ENCODE measurements around the gene KRTAP6-2. TPM values are rescaled to one million over a fixed set of nuclear protein-coding genes. Genes with fewer than 3 reads are reported as not detected.

KRTAP6-2 gene
- total RNA-seq, 4 donors from 2014 or later, result not detected

DNA sequence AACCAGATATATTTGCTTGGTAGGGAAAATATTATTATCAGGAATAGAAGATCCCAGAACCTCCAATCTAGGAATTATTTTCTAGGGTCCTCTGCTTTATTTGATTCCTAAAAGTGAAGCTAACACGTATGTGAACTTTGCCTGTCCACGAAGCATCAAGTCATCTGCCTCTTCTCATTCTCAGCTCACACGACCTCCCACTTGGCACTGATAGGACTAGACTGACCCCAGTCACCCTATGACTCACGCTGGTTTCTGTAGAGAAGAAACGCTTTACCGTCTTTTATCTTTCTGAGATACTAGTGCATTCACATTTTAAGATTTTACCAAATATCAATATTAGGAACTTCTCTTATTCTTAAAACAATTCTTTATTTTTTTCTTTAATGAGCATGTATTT, 35.6 kb downstream of the KRTAP6-2 start:
- Histone ChIP-seq H3K4me1 (no peaks in the 10 kb centered on the region), H3K9me3 (no peaks in the 10 kb centered on the region), H3K27ac (no peak overlapping the region), H3K27me3 (no peaks in the 10 kb centered on the region), H3K4me3 (replicated peaks in 1 of 3) (no peak overlapping the region), H3K36me3 (no peaks in the 10 kb centered on the region)
- 70 to 72% methylated on average over 6 of the region's 6 CpGs for WGBS, 2 donors
- TF ChIP-seq, protein P1, sequence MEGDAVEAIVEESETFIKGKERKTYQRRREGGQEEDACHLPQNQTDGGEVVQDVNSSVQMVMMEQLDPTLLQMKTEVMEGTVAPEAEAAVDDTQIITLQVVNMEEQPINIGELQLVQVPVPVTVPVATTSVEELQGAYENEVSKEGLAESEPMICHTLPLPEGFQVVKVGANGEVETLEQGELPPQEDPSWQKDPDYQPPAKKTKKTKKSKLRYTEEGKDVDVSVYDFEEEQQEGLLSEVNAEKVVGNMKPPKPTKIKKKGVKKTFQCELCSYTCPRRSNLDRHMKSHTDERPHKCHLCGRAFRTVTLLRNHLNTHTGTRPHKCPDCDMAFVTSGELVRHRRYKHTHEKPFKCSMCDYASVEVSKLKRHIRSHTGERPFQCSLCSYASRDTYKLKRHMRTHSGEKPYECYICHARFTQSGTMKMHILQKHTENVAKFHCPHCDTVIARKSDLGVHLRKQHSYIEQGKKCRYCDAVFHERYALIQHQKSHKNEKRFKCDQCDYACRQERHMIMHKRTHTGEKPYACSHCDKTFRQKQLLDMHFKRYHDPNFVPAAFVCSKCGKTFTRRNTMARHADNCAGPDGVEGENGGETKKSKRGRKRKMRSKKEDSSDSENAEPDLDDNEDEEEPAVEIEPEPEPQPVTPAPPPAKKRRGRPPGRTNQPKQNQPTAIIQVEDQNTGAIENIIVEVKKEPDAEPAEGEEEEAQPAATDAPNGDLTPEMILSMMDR (IDR thresholded peaks at IDR 0.05), result no peak
- TF ChIP-seq POLR2A (IDR thresholded peaks at IDR 0.05), result no peak
- intact Hi-C loops (cut with DNase I), result no loop called here
- no peak for DNase-seq

DNA sequence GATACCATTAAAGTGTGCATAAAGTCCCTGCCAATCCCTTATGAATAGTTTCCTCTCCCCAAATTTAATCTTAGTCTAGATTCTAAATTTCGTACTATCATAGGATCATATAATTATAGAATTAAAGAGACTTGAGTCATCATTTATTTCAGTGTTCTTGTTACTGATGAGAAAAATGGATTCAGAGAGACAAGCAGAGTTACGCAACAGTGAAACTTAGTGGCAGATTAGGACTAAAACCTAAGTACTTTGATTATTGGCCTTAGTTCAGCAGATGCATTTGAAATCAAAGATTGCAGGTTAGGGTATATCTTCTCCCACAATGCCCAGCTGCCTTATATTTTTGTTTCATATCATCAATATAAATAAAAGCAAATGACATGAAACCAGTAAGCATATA, 36.7 kb downstream of the KRTAP6-2 start:
- Histone ChIP-seq H3K4me1 (no peaks in the 10 kb centered on the region), H3K4me3 (replicated peaks in 1 of 3) (no peak overlapping the region), H3K27me3 (no peaks in the 10 kb centered on the region), H3K27ac (no peak overlapping the region), H3K9me3 (no peaks in the 10 kb centered on the region), H3K36me3 (no peaks in the 10 kb centered on the region)
- WGBS, 2 donors, result 85 to 88% methylated on average over 2 of the region's 2 CpGs
- no peak for TF ChIP-seq POLR2A (IDR thresholded peaks at IDR 0.05)
- TF ChIP-seq, protein P1 (IDR thresholded peaks at IDR 0.05), result no peak
- no peak for DNase-seq
- intact Hi-C loops (cut with DNase I), result no loop called here

DNA sequence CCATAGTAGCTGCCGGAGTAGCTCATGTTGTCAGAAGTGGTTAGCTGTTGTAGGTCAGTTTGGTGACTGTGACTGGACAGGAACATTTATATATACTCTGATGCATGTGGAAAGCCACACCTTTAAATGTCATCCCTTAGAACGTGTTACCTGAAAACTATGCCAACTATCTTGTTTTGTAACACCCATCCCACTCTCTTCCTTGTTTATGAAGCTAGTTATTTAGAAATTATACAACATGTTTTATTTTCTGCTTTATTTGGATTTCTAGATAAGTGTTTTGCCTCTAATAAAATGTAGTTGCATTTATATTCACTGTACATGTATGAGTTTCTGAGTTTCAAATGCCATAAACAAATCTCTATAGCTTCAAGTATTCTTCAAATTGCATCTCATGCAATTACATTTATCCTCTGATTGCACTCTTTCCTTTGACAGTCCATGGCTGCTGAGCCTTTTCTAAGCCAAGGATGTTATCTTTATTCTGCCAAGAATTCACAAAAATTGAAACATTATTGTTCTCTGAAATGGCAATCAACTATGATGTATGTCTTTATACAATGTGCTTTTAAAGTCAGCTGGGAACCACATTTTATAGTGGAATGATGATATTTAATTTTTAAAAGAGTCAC, 37.3 kb downstream of the KRTAP6-2 start, which contains the start of gene KRTAP19-7:
Gene KRTAP19-7 (minus strand): TSS at position 51 of the 632 bp plus-strand sequence. CDS start 25 bp downstream, at position 26.
- Histone ChIP-seq H3K4me1 (no peaks in the 10 kb centered on the region), H3K27me3 (no peaks in the 10 kb centered on the region), H3K4me3 (replicated peaks in 1 of 3) (no peak within 1 kb of the TSS), H3K36me3 (no peaks in the 10 kb centered on the region), H3K27ac (no peak within 1 kb of the TSS), H3K9me3 (no peaks in the 10 kb centered on the region)
- intact Hi-C loops (cut with DNase I), result no loop called here
- no peak for DNase-seq
- TF ChIP-seq POLR2A (IDR thresholded peaks at IDR 0.05), result no peak
- TF ChIP-seq, protein P1 (IDR thresholded peaks at IDR 0.05), result no peak
- 86 to 87% methylated on average over 2 of the region's 2 CpGs for WGBS, 2 donors

DNA sequence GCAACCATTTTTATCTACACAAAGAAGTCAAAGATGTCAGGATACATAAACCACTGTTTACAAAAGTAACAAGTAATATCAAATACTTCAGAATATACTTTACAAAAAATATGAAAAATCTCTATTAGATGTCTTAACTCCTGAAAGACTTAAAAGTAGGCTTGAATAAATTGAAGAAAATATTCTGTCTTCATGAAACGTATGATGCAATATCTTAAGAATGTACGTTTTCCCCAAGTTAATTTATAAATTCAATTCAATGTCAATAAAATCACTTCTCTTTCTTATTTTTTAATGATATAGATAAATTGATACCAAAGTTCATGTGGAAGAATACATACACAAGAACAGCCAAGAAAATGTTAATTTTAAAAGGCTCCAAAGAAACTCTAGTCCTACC, 43.6 kb downstream of the KRTAP6-2 start:
- DNase-seq, result no peak
- 92 to 94% methylated on average over 2 of the region's 2 CpGs for WGBS, 2 donors
- intact Hi-C loops (cut with DNase I), result no loop called here
- no peaks in the 10 kb centered on the region for H3K4me1 ChIP-seq
- no peaks in the 10 kb centered on the region for H3K27me3 ChIP-seq
- no peaks in the 10 kb centered on the region for H3K36me3 ChIP-seq
- no peak for TF ChIP-seq POLR2A (IDR thresholded peaks at IDR 0.05)
- TF ChIP-seq, protein P1 (IDR thresholded peaks at IDR 0.05), result no peak
- H3K27ac ChIP-seq, result no peak overlapping the region
- no peaks in the 10 kb centered on the region for H3K9me3 ChIP-seq
- no peak overlapping the region for H3K4me3 ChIP-seq (replicated peaks in 1 of 3)

DNA sequence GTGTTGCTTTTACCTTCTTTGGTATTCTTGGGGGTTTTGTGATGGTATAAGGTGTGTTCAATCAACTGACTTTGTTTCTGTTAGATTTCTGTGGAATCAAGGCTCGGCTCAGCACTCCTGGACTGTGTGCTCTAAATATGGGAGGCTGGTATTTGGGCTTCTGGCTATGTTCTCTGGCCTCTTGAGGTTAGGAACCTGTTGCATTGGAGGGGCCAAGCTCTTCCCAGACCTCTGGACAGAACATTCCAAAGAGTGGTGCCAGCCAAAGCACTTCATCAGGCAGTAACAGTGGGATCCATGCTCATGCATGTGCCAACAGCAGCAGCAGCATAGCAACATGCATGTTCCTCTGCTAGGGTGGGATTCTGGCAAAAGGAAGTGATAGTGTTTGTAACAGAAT, 45.9 kb downstream of the KRTAP6-2 start:
- WGBS, 2 donors, result 89 to 93% methylated on average over 1 of the region's 1 CpG
- H3K4me3 ChIP-seq (replicated peaks in 1 of 3), result no peak overlapping the region
- intact Hi-C loops (cut with DNase I), result no loop called here
- H3K9me3 ChIP-seq, result no peaks in the 10 kb centered on the region
- H3K36me3 ChIP-seq, result no peaks in the 10 kb centered on the region
- TF ChIP-seq POLR2A (IDR thresholded peaks at IDR 0.05), result no peak
- H3K27ac ChIP-seq, result no peak overlapping the region
- no peaks in the 10 kb centered on the region for H3K27me3 ChIP-seq
- no peak for DNase-seq
- no peaks in the 10 kb centered on the region for H3K4me1 ChIP-seq

Small RNA genes within 50 kb of the gene (small RNA-seq; reads per million reads assigned to genes)
- gene KRTAP20-1 (not detected), gene KRTAP20-3 (not detected), gene KRTAP20-4 (not detected), gene KRTAP22-1 (not detected), gene KRTAP22-2 (not detected)

Other genes with a start within 250 kb of the KRTAP6-2 start
- not detected for gene KRTAP13-2, start 226.6 kb downstream of the KRTAP6-2 start, total RNA-seq
- not detected for gene KRTAP13-1, start 202.9 kb downstream of the KRTAP6-2 start, total RNA-seq
- gene KRTAP13-3, start 173.0 kb downstream of the KRTAP6-2 start, total RNA-seq, result not detected
- not detected for gene KRTAP13-4, start 168.7 kb downstream of the KRTAP6-2 start, total RNA-seq
- gene KRTAP15-1, start 158.6 kb downstream of the KRTAP6-2 start, total RNA-seq, result not detected
- not detected for gene KRTAP19-1, start 118.5 kb downstream of the KRTAP6-2 start, total RNA-seq
- not detected for gene KRTAP19-2, start 111.5 kb downstream of the KRTAP6-2 start, total RNA-seq
- not detected for gene KRTAP19-3, start 106.9 kb downstream of the KRTAP6-2 start, total RNA-seq
- not detected for gene KRTAP19-4, start 101.7 kb downstream of the KRTAP6-2 start, total RNA-seq
- not detected for gene KRTAP19-5, start 96.8 kb downstream of the KRTAP6-2 start, total RNA-seq
- not detected for gene KRTAP19-6, start 57.0 kb downstream of the KRTAP6-2 start, total RNA-seq
- gene KRTAP19-7, start 37.6 kb downstream of the KRTAP6-2 start, total RNA-seq, result not detected
- not detected for gene KRTAP22-2, start 8.5 kb downstream of the KRTAP6-2 start, total RNA-seq
- not detected for gene KRTAP6-3, start 6.5 kb downstream of the KRTAP6-2 start, total RNA-seq
- gene KRTAP22-1, start 2.2 kb upstream of the KRTAP6-2 start, total RNA-seq, result not detected
- gene KRTAP6-1, start 15.0 kb upstream of the KRTAP6-2 start, total RNA-seq, result not detected
- gene KRTAP20-1, start 17.5 kb upstream of the KRTAP6-2 start, total RNA-seq, result not detected
- gene KRTAP20-4, start 21.7 kb upstream of the KRTAP6-2 start, total RNA-seq, result not detected
- not detected for gene KRTAP20-2, start 36.3 kb upstream of the KRTAP6-2 start, total RNA-seq
- not detected for gene KRTAP20-3, start 44.0 kb upstream of the KRTAP6-2 start, total RNA-seq
- not detected for gene KRTAP21-3, start 119.9 kb upstream of the KRTAP6-2 start, total RNA-seq
- gene KRTAP21-2, start 148.4 kb upstream of the KRTAP6-2 start, total RNA-seq, result not detected
- not detected for gene KRTAP21-1, start 156.5 kb upstream of the KRTAP6-2 start, total RNA-seq
- gene KRTAP8-1, start 214.4 kb upstream of the KRTAP6-2 start, total RNA-seq, result not detected
- not detected for gene KRTAP7-1, start 230.9 kb upstream of the KRTAP6-2 start, total RNA-seq

Data from thyroid gland (tissue), 4 donors.